HG02610 (cell line): ENCODE data around the gene CACNA2D2.
A peak's percentile ranks its signal among the peaks of the same experiment; 100 is the strongest.

Source experiments
- ATAC-seq: cut with Tn5 transposase; IDR thresholded peaks from one replicate; pipeline ENCODE4 v1.9.1; 2021; ENCODE audit warnings: mild to moderate bottlenecking, moderate library complexity; ENCODE audit not compliant: unreplicated experiment

Gene CACNA2D2

DNA sequence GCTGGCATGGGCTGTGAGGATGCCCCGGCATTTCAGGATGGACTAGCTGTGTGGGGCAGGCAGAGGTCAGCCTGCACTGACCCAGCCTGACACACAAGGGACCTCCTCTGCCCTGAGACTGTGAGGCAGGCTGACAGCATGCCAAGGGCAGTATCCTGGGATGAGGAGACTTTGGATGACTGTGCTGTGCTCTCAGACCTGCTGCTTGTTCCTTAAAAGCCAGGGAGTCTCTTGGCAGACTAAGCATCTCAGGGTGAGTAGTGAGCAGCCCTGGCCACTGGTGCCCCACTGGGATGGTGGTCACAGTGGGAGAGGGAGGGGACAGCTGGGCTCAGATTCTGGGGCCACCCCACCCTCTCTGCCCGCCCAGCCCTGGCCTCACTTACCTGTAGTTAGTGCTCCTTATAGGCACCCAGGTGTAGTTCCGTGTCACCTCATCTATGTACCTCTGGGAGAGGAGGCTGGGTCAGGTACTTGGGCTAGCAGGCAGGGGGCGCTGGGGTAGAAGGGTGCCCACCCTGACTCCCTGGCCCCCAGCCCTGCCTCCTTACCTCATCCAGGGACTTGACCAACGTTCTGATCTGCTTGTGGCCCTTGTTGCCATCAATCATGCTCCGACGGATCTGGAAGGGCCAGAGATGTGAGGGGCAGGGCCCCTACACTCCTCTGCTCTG lies 128.0 kb downstream of the CACNA2D2 start:
- no peak for ATAC-seq

- no peak for ATAC-seq
Observed at GRCh38 chr3:50374363-50375257, 128.8 kb downstream of the CACNA2D2 start.

GRCh38 chr3:50373146-50374051 lies 130.0 kb downstream of the CACNA2D2 start:
- no peak for ATAC-seq

DNA sequence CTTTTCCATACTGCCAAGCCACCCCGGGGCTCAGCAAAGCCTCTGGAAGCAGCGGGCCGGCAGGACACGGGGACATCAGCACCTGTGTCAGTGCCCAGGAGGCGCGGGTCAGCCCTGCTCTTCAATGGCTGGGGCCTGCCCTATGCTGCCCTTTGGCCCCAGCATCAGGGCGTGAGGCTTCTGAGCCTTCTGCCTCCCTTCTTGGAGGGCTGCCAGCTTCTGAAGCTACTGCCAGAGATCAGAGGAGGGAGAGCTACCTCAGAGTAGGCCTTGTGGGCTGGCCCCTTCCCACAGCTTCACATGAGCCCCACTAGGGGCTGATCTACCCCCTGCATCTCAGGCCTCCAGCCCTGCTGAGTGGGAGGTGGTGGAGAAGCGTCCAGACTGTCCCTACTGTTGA lies 131.1 kb downstream of the CACNA2D2 start:
- ATAC-seq: no peak

GRCh38 chr3:50371133-50371685 lies 132.2 kb downstream of the CACNA2D2 start:
- no peak for ATAC-seq

DNA sequence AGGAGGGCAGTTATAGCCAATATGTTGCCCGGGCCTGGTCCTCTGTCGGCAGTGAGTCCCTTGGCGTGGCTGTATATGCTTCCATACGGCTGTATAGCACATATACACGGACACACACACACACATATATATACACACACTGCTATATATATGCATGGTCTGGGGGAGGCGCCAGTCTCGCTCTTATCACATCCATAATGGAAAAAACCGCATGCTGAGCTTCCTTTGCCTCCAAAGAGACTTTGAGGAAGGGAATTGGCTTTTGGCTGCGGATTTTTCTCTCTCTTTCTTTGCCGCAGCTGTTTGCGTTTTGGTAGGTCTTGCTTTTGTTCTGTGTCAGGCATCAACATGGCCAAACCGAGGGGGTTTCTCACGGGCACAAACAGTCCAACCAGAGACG lies 132.8 kb downstream of the CACNA2D2 start:
- no peak for ATAC-seq

GRCh38 chr3:50369012-50369670 lies 134.3 kb downstream of the CACNA2D2 start:
- ATAC-seq: no peak

DNA sequence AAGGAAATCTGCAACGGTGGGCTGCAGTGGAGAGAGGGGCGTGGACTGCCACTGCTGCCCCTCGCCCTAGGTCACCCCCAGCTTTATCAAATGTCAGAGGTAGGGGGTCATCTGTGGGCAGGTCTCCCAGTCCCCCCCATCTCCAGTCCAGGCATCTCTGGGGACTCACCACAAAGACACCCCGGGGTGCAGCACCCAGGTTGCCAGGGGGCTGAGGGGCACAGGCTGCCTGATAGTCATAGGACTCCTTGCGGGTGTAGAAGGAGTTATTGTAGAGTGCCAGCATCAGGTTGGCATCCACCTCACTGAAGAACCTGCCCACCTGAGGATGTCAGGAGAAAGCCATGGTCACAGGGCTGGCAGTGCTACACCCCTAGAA lies 137.6 kb downstream of the CACNA2D2 start:
- no peak for ATAC-seq

DNA sequence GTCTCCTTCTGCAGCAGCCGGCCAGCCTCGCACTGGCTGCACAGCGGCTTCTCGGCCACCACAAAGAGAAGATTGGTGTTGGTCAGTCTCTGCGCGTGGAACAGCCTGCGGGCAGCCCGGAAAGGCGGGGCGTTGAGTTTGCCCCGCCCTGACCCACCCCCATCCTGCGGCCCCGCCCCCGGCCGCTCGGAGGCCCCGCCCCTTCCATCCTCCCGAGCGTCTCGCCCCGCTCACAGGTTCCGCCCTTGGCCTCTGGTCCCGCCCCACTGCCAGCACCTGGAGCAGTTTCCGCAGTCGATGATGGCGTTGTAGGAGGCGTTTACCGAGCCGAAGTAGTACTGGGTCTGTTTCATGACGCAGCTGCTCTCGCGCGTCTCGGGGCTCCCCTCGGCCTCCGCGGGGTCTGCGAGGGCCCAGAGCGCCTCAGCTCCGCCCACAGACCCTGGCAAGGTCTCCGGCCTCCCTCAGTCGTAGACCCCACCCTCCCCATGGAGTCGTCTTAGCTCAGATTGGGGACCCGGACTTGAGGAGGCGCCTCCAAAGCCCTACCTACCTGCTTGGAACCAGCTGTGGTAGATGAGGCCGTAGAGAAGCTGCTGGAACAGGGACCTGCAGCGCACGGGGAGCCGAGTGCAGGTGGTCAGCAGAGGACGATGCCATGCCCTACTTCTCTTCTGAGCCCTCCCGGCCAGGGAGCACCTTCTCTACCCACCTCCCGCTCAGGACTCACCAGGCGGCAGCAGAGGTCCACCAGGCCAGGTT lies 138.2 kb downstream of the CACNA2D2 start:
- peak; percentile 89 for ATAC-seq

- no peak for ATAC-seq
Observed at GRCh38 chr3:50364573-50365079, 138.8 kb downstream of the CACNA2D2 start.

- ATAC-seq: peak; percentile 5
Observed at GRCh38 chr3:50359760-50360110, 143.7 kb downstream of the CACNA2D2 start.

- peak; percentile 99 for ATAC-seq
Observed at GRCh38 chr3:50358911-50359759, 144.3 kb downstream of the CACNA2D2 start, which contains the start of gene TMEM115. Gene TMEM115, minus strand, starts transcription at chr3:50359521. Its CDS starts 458 bp downstream, at chr3:50359063.

DNA sequence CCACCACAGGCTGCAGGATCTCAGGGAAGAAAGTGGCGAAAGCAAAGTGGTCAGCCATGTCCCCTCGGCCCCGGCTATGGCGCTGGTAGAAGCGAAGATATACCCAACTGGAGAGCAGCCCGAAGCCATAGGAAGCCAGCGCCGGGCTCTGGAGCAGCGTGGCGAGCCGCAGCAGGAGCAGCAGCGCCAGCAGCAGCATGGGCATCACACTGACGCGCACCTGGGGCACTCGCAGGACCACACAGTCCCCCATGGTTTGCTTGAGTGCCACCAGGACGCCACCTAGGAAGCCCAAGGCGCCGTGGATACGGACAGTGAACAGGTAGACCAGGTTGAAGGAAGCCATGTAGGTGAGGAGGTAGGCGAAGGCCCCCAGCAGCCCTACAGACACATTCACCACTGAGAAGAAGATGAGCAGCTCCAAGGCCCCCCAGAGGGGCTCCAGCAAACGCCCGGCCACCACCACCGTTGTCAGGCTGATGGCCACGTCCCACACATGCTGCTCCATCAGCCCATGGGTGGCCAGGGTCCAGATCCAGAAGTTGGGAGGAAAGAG lies 145.0 kb downstream of the CACNA2D2 start:
- ATAC-seq: no peak

GRCh38 chr3:50357481-50357880 lies 146.0 kb downstream of the CACNA2D2 start:
- ATAC-seq: no peak

DNA sequence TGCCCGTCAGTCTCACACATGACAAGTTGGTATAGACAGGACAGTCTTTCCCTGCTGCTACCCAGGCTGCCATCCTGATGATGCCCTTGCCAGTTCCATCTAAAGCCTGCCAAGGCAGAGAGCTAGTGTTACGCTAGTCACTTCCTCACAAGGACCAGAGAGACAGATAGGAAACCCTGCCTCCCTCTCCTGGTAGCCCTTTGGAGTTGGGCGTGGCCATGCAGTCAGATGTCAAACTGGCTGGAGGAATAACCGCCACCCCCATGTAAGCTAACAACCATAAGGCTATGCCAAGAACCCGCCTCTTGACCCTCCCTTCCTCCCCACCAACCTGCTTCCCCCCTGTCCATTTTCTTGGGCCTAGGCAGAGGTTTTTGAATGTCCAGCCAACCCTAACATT lies 146.9 kb downstream of the CACNA2D2 start:
- ATAC-seq: no peak

- ATAC-seq: no peak
Observed at GRCh38 chr3:50355829-50356552, 147.4 kb downstream of the CACNA2D2 start.

DNA sequence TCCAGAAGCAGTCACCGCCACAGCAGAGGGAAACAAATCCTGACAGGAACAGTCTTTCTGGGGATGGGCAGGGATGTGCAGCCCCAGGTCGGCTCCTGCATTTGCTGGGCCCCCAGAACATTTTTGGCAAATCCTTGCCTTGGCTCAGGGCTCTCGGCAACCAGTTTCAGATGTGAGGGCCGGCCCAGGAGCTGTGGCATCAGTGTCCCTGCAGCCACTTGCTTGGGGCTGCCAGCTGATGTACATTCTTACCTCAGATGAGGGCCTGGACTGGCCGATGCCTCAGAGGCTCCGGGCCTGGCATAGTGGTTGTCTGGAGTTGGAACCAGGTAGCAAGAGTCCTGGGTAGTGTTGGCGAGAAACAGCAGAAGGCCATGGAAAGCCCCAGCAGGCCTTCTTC lies 148.6 kb downstream of the CACNA2D2 start:
- ATAC-seq: no peak
